B cell (primary cell): Measurements from ENCODE around the gene CALML6. TPM values are rescaled to one million over a fixed set of nuclear protein-coding genes. Genes with fewer than 3 reads are reported as not detected.

Experiments
- ATAC-seq: fragments of 200-7000 bp; cut with Tn5 transposase; one replicate; pipeline ENCODE4 v1.10.0; 2021; ENCODE audit warnings: low read depth, mild to moderate bottlenecking, moderate number of reproducible peaks, moderate library complexity
- CTCF ChIA-PET: fragments of 350-600 bp; sonication (Branson Sonifier 250); formaldehyde crosslinking; loops from one replicate; lab custom pipeline; 2021; ENCODE audit warnings: antibody characterized with exemption, inconsistent platforms; lab: Charles Lee
- POLR2A ChIA-PET: fragments of 350-600 bp; sonication (Branson Sonifier 250); formaldehyde crosslinking; loops from one replicate; lab custom pipeline; 2021; ENCODE audit warnings: antibody characterized with exemption; lab: Charles Lee
- DNase-seq: peaks from one replicate; pipeline ENCODE4 v3.0.0; 2013
- H2AFZ ChIP-seq: 2 replicates; pipeline ENCODE4 v1.6.1; 2012; ENCODE audit warnings: mild to moderate bottlenecking, low read depth, low read length; ENCODE audit not compliant: insufficient read depth, poor library complexity, severe bottlenecking
- H3K27ac ChIP-seq, 2 donors: 1 replicate in 1 of 2; 2 replicates in 1 of 2; pipeline ENCODE4 v1.5.1; 2012 to 2013; ENCODE audit warnings: low read length in 2 of 2, mild to moderate bottlenecking in 2 of 2, moderate library complexity in 1 of 2
- H3K27me3 ChIP-seq, 4 experiments: fragments of 200-600 bp in 1 of 4; sonication (generic) in 1 of 4; replicated peaks in 1 of 4; 1 replicate in 2 of 4; 2 replicates in 2 of 4; pipeline versions ENCODE4 v1.6.1 to v1.7.0; 2013 to 2016; ENCODE audit warnings: low read length in 3 of 4, mild to moderate bottlenecking in 2 of 4, mixed read lengths in 1 of 4, moderate library complexity in 1 of 4; ENCODE audit not compliant: insufficient read depth in 4 of 4, control insufficient read depth in 3 of 4; ENCODE audit errors: control extremely low read depth in 1 of 4
- H3K36me3 ChIP-seq, 2 experiments: replicated peaks in 1 of 2; 1 replicate in 1 of 2; 2 replicates in 1 of 2; pipeline versions ENCODE4 v1.6.1 to v1.7.1; 2013; ENCODE audit warnings: low read length in 1 of 2; ENCODE audit not compliant: insufficient read depth in 2 of 2, control insufficient read depth in 1 of 2; ENCODE audit errors: control extremely low read depth in 1 of 2, extremely low read depth in 1 of 2
- H3K4me1 ChIP-seq, 2 donors: fragments of 200-600 bp in 1 of 2; sonication (generic) in 1 of 2; 1 replicate in 1 of 2; 2 replicates in 1 of 2; pipeline versions ENCODE4 v1.5.1 to v1.6.1; 2013 to 2017; ENCODE audit warnings: low read length in 2 of 2; ENCODE audit not compliant: control insufficient read depth in 2 of 2, insufficient read depth in 2 of 2
- H3K4me2 ChIP-seq: replicated peaks from 2 replicates; pipeline ENCODE3; 2012; ENCODE audit warnings: mild to moderate bottlenecking, low read depth, low read length; ENCODE audit not compliant: poor library complexity, severe bottlenecking
- H3K4me3 ChIP-seq, 5 experiments: fragments of 200-600 bp in 1 of 5; sonication (generic) in 1 of 5; 1 replicate in 3 of 5; 2 replicates in 2 of 5; pipeline versions ENCODE4 v1.5.1 to v1.7.0; 2011 to 2016; ENCODE audit warnings: low read length in 4 of 5, mild to moderate bottlenecking in 4 of 5, low read depth in 2 of 5, control low read depth in 1 of 5, moderate library complexity in 1 of 5; ENCODE audit not compliant: insufficient read depth in 1 of 5; ENCODE audit errors: control extremely low read depth in 1 of 5, extremely low read depth in 1 of 5
- H3K79me2 ChIP-seq: fragments of 200-600 bp; sonication (generic); one replicate; pipeline ENCODE4 v1.6.0; 2016; ENCODE audit warnings: low read length; ENCODE audit not compliant: control insufficient read depth, insufficient read depth
- H3K9ac ChIP-seq: fragments of 200-600 bp; sonication (generic); 2 replicates; pipeline ENCODE4 v1.6.1; 2017; ENCODE audit warnings: mild to moderate bottlenecking, low read length, moderate library complexity
- H3K9me3 ChIP-seq, 3 donors: one replicate each; pipeline versions ENCODE4 v1.6.1 to v1.7.1; 2013; ENCODE audit warnings: low read length in 2 of 3; ENCODE audit not compliant: control insufficient read depth in 2 of 3, insufficient read depth in 1 of 3; ENCODE audit errors: control extremely low read depth in 1 of 3
- H4K20me1 ChIP-seq: 2 replicates; pipeline ENCODE4 v1.6.0; 2012; ENCODE audit warnings: mild to moderate bottlenecking, low read length; ENCODE audit not compliant: insufficient read depth, control insufficient read depth, poor library complexity, severe bottlenecking
- H3K27ac Mint-ChIP-seq: one replicate; pipeline ENCODE4 v1.8.0; 2021; ENCODE audit warnings: mixed read lengths
- H3K27me3 Mint-ChIP-seq: one replicate; pipeline ENCODE4 v1.8.0; 2021; ENCODE audit warnings: mixed read lengths
- H3K4me1 Mint-ChIP-seq: one replicate; pipeline ENCODE4 v1.8.0; 2021; ENCODE audit warnings: mixed read lengths
- H3K4me3 Mint-ChIP-seq: one replicate; pipeline ENCODE4 v1.8.0; 2021; ENCODE audit warnings: mixed read lengths
- H3K9me3 Mint-ChIP-seq: one replicate; pipeline ENCODE4 v1.8.0; 2022; ENCODE audit warnings: mixed read lengths; ENCODE audit not compliant: insufficient read depth
- CTCF ChIP-seq: fragments of 200-600 bp; IDR thresholded peaks from one replicate; pipeline ENCODE4 v1.8.0; 2022; ENCODE audit warnings: antibody characterized with exemption, mild to moderate bottlenecking
- EZH2 ChIP-seq: IDR thresholded peaks from 2 replicates; pipeline ENCODE4 v1.6.1; 2012; ENCODE audit warnings: borderline replicate concordance, low read depth, mild to moderate bottlenecking, moderate library complexity, low read length; ENCODE audit not compliant: insufficient read depth, poor library complexity, severe bottlenecking
- WGBS: methylation state at CpG from one replicate; pipeline ENCODE4 v1.1.5; 2013; ENCODE audit warnings: missing lambda C conversion rate; ENCODE audit not compliant: insufficient coverage; 5-methylcytosine and 5-hydroxymethylcytosine counted together
- intact Hi-C: fragments of 100-400 bp; cut with micrococcal nuclease; formaldehyde crosslinking; loops from one replicate; pipeline ENCODE4 v1.10.0; 2022
- polyA plus RNA-seq: library from polyadenylated mRNA; depleted of rRNA; stranded (reverse); fragments of >200 nt; gene quantifications from 2 replicates; pipeline ENCODE4 v1.2.3, GENCODE V29; 2012
- total RNA-seq, 2 donors: library from RNA; stranded (reverse); fragments of 120-200 nt in 1 of 2; gene quantifications; 1 replicate in 1 of 2; 2 replicates in 1 of 2; pipeline versions ENCODE4 v1.2.3 to v1.2.4, GENCODE V29; 2013 to 2022

CALML6 gene
- total and polyA plus RNA-seq, 2 donors (not counting 1 experiment from before 2014, with no cell fraction given): 0.64 to 2.0 TPM

DNA sequence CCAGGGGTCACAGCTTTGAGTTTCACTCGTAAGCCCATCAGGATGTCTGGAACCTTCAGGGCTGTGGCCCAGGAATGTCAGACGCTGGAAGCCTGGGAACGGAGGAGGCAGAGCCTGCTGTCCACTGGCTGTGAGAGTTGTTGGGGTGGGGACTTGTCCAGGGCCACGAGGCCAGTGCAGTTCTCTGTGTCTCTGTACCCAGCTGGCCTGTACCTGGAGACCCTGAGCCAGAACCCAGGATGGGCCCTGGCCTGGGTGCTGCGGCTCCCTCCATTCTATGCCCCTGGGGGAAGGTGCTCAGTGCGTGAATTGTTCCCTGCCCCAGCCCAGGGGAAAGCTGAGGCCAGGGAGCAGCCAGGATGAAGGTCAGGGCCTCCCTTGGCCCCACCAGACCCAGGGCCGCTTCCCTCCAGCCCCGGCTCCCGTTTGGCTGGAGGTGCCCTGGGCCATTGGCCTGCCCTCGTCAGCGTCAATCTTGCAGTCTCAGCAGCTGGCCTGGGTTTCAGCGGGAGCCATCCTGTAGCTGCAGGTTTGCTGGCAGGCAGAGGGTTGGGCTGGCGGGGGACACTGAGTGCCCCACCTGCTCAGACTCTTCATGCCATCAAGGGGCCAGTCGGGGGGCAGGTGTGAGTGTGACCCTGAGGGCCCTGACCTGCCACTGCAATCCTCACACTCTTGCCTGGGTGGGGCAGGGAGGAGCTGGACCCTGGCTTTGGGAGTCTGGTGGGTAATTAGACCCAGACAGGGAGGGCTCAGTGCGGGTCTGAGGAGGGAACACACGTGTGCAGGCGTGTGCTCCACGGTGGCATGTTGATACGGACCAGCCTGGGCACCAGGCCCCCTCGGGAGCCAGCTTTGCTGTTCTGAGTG, 724 bp upstream of the CALML6 start:
- CTCF ChIA-PET: interaction anchor here (0.6 kb wide), 1 partner anchor 162 kb away, joined by 3 read pairs; no protein-coding TSS in a partner anchor
- intact Hi-C loops: no loop called here
- H3K4me1 ChIP-seq: peaks cover 15 to 21% of the 10 kb centered on the region in 2 donors
- peaks cover 0 to 16% (median 0%) of the 10 kb centered on the region in 3 donors for H3K9me3 ChIP-seq
- DNase-seq: peak; percentile 25
- Mint-ChIP-seq H3K4me3 (no peak overlapping the region), H3K4me1 (peaks cover 7% of the 10 kb centered on the region), H3K27me3 (peaks cover 4% of the 10 kb centered on the region), H3K27ac (no peak overlapping the region), H3K9me3 (no peaks in the 10 kb centered on the region)
- no peak for ATAC-seq
- H2AFZ ChIP-seq: no peak overlapping the region
- H3K9ac ChIP-seq: no peak overlapping the region
- H4K20me1 ChIP-seq: no peaks in the 10 kb centered on the region
- no peak overlapping the region for H3K4me2 ChIP-seq
- no peaks in the 10 kb centered on the region for H3K36me3 ChIP-seq
- POLR2A ChIA-PET: no interaction called here
- H3K27ac ChIP-seq: no peak overlapping the region
- H3K27me3 ChIP-seq: peaks cover 0 to 2% (median 0%) of the 10 kb centered on the region in 4 experiments
- TF ChIP-seq CTCF (no peak), EZH2 (no peak)
- no peak overlapping the region for H3K4me3 ChIP-seq
- WGBS: 86% methylated on average over 20 of the region's 20 CpGs
- peaks cover 5% of the 10 kb centered on the region for H3K79me2 ChIP-seq
